ENCODE measurements around the gene S1PR2.
A peak's percentile ranks its signal among the peaks of the same experiment; 100 is the strongest.
"Not testable (repeated sequence)": the region's sequence is repeated elsewhere in the genome, so short reads cannot be mapped to it uniquely, and the experiment has no call there.

Gene S1PR2

DNA sequence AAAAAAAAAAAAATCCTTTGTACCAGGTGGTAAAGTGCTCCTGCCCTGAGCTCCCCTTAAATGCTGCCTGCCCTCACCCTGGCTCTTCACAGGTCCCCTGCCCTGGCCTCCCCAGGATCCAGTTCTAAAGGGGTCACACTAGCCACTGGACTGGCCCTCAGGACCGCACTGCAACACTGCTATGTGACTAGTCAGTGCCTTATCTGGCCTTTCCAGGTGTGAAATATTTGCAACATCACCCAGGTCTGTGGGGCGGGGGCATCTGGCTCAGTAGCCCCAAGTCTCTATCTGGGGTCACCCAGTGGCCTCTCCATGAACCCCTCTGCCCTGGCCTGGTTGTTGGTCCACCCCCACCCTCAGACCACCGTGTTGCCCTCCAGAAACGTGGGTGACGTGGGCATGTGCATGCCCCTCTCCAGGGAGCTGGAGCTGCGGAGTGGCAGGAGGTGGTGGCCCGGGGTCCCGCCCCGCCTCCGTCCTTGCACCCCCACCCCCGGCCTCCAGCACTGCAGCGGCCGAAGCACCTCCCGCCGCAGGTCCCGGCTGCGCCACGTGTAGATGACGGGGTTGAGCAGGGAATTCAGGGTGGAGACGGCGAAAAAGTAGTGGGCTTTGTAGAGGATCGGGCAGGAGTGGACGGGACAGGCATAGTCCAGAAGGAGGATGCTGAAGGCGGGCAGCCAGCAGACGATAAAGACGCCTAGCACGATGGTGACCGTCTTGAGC lies 7.5 kb downstream of the S1PR2 start:
- no peak for TF ChIP-seq GATA1 (IDR thresholded peaks at IDR 0.05; ENCODE audit: low read depth, low read length)
- no peak for TF ChIP-seq POLR2A (IDR thresholded peaks at IDR 0.05; ENCODE audit: low read length)
- DNase-seq: no peak

DNA sequence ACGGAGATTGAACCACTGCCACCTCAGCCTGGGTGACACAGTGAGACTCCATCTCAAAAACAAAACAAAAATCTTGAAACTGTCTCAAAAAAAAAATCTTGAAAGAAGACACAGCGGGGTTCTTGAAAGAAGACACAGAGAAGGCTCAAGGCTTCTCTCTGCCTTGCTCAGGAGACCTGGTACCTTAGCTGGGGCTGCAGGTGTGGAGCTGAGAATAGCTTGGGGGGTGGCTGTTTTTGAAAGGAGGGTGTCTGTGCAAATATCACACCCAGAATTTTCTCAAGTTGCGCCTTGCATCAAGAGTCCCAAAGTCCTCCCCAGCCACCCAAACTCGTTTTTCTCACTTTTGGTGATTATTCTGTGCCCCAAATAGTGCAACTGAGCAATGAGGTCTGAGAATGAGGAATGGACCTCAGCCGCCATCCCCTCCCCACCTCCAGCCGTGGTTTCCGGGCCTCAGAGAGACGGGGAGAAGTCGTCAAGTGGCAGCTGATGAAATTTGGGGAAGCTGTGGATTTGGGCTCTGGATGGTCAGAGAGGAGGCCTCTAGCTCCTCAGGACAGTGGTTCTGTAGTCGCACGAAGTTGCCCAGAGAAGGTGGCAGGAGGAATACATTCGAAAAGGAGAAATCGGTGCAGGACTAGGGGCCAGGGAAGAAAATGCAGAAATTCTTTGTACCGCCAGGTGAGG lies 8.8 kb downstream of the S1PR2 start:
- TF ChIP-seq GATA1 (IDR thresholded peaks at IDR 0.05; ENCODE audit: low read depth, low read length) (no peak), POLR2A (IDR thresholded peaks at IDR 0.05; ENCODE audit: low read length) (no peak)

DNA sequence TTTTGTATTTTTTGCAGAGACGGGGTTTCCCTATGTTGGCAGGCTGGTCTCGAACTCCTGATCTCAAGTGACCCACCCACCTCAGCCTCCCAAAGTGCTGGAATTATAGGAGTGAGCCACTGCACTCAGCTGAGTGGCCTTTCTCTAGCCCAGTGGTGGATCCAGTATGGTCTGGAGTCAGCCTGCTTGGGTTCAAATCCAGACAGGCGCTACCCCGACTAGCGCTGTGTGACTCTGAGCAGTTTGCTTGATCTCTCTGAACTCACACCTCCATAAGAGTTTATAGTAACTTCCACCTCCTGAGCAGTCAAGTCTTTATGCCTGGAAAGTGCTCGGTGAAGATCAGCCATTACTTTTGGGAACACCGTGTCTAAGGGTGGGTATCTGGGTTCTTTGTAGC lies 10.4 kb downstream of the S1PR2 start:
- no peak for DNase-seq
- TF ChIP-seq POLR2A (IDR thresholded peaks at IDR 0.05; ENCODE audit: low read length): no peak

More for the DNA sequence above, 8.8 kb downstream of the S1PR2 start:
- DNase-seq: no peak

DNA sequence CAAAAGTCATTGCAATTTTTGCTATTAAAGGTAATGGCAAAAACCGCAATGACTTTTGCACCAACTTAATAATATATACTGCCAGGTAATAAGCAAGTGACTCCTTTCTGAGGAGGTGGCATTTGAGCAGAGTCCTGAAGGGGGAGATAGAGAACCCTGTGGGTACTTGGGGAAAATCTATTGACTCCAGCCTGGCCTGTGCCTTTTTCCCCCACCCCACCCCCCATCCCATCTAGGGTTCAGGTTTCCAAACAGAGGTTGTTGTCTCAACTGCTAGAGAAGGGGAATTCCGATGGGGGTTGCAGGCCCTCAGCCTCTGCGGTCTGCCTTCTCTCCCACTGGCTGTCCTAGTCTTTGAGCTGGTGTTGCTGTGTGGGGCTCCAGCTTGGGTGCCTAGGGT lies 11.5 kb downstream of the S1PR2 start:
- TF ChIP-seq POLR2A (IDR thresholded peaks at IDR 0.05; ENCODE audit: low read length): no peak
- TF ChIP-seq GATA1 (IDR thresholded peaks at IDR 0.05; ENCODE audit: low read depth, low read length): no peak
- peak; percentile 21 to 32 for DNase-seq

DNA sequence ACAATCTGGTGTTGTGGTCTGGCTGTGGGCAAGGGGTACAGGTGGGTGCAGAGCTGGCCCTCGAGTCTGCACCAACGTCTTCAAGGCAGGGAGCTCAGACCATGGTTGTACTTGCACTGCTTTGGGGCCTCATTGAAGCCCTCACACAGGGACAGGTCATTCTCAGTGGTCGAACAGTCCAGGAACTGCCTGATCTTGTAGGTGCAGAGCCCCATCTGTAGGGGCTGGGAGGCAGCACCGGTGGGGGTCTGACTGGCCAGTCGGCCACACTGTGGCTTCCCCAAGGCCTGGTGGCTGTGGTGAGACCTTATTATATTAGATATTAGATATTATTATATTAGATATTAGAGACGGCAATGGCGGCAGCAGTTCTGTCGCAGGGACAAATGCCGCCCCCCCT lies 14.0 kb downstream of the S1PR2 start:
- TF ChIP-seq POLR2A (IDR thresholded peaks at IDR 0.05; ENCODE audit: low read length) (no peak), GATA1 (IDR thresholded peaks at IDR 0.05; ENCODE audit: low read depth, low read length) (no peak)
- DNase-seq: no peak

- DNase-seq: no peak
- TF ChIP-seq GATA1 (IDR thresholded peaks at IDR 0.05; ENCODE audit: low read depth, low read length) (no peak), POLR2A (IDR thresholded peaks at IDR 0.05; ENCODE audit: low read length) (no peak)
Observed at GRCh38 chr19:10214784-10215183, 16.3 kb downstream of the S1PR2 start.

DNA sequence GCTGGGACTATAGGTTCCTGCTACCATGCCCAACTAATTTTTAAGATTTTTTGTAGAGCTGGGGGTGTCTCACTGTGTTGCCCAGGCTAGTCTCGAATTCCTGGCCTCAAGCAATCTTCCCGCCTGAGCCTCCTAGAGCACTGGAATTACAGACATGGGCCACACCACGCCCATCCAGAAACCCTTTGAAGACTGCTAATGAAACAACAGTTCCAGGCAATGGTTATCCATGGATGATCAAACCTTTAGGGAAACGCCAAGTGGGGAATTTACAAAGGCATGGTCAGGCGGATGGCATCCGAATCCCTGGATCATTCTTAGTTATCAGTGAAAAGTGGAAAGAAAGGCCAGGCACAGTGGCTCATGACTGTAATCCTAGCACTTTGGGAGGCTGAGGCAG lies 19.4 kb downstream of the S1PR2 start:
- no peak for DNase-seq
- TF ChIP-seq POLR2A (IDR thresholded peaks at IDR 0.05; ENCODE audit: low read length) (no peak), GATA1 (IDR thresholded peaks at IDR 0.05; ENCODE audit: low read depth, low read length) (no peak)

- TF ChIP-seq GATA1 (IDR thresholded peaks at IDR 0.05; ENCODE audit: low read depth, low read length): no peak
- TF ChIP-seq POLR2A (IDR thresholded peaks at IDR 0.05; ENCODE audit: low read length): no peak
- no peak for DNase-seq
Observed at GRCh38 chr19:10211061-10211460, 20.1 kb downstream of the S1PR2 start.

GRCh38 chr19:10209315-10209714 lies 21.8 kb downstream of the S1PR2 start:
- DNase-seq: no peak
- TF ChIP-seq POLR2A (IDR thresholded peaks at IDR 0.05; ENCODE audit: low read length) (no peak), GATA1 (IDR thresholded peaks at IDR 0.05; ENCODE audit: low read depth, low read length) (no peak)

DNA sequence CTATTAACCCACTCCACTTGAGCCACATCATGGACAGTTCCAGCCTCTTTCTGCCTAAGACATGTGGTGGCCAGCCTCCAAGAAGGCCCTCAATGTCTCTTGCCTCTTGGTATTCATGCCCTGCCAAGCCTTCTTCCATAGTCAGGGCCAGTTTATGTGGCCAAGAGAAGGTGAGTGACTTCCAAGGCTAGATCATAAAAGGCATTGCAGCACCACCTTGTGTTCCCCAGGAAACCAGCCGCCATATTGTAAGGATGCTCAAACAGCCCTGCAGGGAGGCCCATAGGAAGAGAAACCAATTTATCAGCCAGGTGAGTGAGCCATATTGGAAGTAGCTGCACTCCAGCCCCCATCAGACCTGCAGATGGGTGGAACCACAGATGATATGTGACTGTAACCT lies 24.1 kb downstream of the S1PR2 start:
- no peak for TF ChIP-seq POLR2A (IDR thresholded peaks at IDR 0.05; ENCODE audit: low read length)
- no peak for TF ChIP-seq GATA1 (IDR thresholded peaks at IDR 0.05; ENCODE audit: low read depth, low read length)
- DNase-seq: no peak

GRCh38 chr19:10206226-10206885 lies 24.8 kb downstream of the S1PR2 start:
- TF ChIP-seq POLR2A (IDR thresholded peaks at IDR 0.05; ENCODE audit: low read length): no peak
- no peak for TF ChIP-seq GATA1 (IDR thresholded peaks at IDR 0.05; ENCODE audit: low read depth, low read length)
- DNase-seq: no peak

DNA sequence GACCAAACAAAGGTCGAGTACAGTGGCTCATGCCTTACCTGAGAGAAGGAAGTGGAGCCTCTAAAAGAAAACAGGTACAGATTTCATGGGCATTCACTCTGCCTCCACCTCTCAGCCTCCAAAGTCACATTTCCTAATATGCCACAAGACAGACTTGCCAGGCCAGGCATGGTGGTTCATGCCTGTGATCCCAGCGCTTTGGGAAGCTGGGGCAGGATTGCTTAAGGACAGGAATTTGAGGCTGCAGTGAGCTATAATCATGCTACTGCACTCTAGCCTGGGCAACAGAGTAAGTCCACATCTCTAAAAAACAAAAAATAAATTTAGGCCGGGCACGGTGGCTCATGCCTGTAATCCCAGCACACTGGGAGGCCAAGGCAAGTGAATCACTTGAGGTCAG lies 25.5 kb downstream of the S1PR2 start:
- no peak for TF ChIP-seq POLR2A (IDR thresholded peaks at IDR 0.05; ENCODE audit: low read length)
- no peak for TF ChIP-seq GATA1 (IDR thresholded peaks at IDR 0.05; ENCODE audit: low read depth, low read length)

GRCh38 chr19:10203686-10204085 lies 27.4 kb downstream of the S1PR2 start:
- DNase-seq: no peak
- TF ChIP-seq GATA1 (IDR thresholded peaks at IDR 0.05; ENCODE audit: low read depth, low read length): no peak
- TF ChIP-seq POLR2A (IDR thresholded peaks at IDR 0.05; ENCODE audit: low read length): no peak

More for the DNA sequence above, 25.5 kb downstream of the S1PR2 start:
- no peak for DNase-seq

- DNase-seq: no peak
- TF ChIP-seq GATA1 (IDR thresholded peaks at IDR 0.05; ENCODE audit: low read depth, low read length) (no peak), POLR2A (IDR thresholded peaks at IDR 0.05; ENCODE audit: low read length) (no peak)
Observed at GRCh38 chr19:10201176-10201575, 30.0 kb downstream of the S1PR2 start.

- not testable (repeated sequence) for DNase-seq
Observed at GRCh38 chr19:10200101-10200500, 31.0 kb downstream of the S1PR2 start.

GRCh38 chr19:10198889-10199644 lies 32.1 kb downstream of the S1PR2 start:
- not testable (repeated sequence) for DNase-seq
